Liver (tissue), 3 donors: ENCODE results near the gene PREX1.

Experiments
- CTCF ChIP-seq: fragments of 150-350 bp; IDR thresholded peaks from 2 replicates; pipeline ENCODE4 v1.5.1; 2017; ENCODE audit warnings: improper control_type of control experiment, low read depth, low read length; ENCODE audit not compliant: missing input control
- EGR1 ChIP-seq, 2 donors: IDR thresholded peaks; 2 replicates each; pipeline ENCODE4 v1.6.1; 2016 to 2018; ENCODE audit warnings: antibody characterized with exemption in 2 of 2, low read depth in 2 of 2
- FOXA1 ChIP-seq: IDR thresholded peaks from 2 replicates; pipeline ENCODE4 v1.6.1; 2016; ENCODE audit warnings: antibody characterized with exemption
- HNF4A ChIP-seq, 2 donors: conservative IDR thresholded peaks; 2 replicates each; pipeline ENCODE4 v1.6.1; 2016; ENCODE audit warnings: antibody characterized with exemption in 2 of 2, mild to moderate bottlenecking in 2 of 2
- JUND ChIP-seq, 2 donors: IDR thresholded peaks; 2 replicates each; pipeline ENCODE4 v1.6.1; 2016; ENCODE audit warnings: antibody characterized with exemption in 2 of 2
- REST ChIP-seq: IDR thresholded peaks from 2 replicates; pipeline ENCODE4 v1.6.1; 2016; ENCODE audit warnings: antibody characterized with exemption, mild to moderate bottlenecking
- SP1 ChIP-seq: IDR thresholded peaks from 2 replicates; pipeline ENCODE4 v1.6.1; 2018; ENCODE audit warnings: antibody characterized with exemption, mild to moderate bottlenecking
- ZBTB33 ChIP-seq: IDR thresholded peaks from 2 replicates; pipeline ENCODE4 v1.6.1; 2016; ENCODE audit warnings: antibody characterized with exemption
- TF ChIP-seq, protein P1 (sequence below): IDR thresholded peaks from 2 replicates; pipeline ENCODE4 v1.6.1; 2016; ENCODE audit warnings: antibody characterized with exemption
- donor health status: healthy.
- donor health status: healthy.

DNA sequence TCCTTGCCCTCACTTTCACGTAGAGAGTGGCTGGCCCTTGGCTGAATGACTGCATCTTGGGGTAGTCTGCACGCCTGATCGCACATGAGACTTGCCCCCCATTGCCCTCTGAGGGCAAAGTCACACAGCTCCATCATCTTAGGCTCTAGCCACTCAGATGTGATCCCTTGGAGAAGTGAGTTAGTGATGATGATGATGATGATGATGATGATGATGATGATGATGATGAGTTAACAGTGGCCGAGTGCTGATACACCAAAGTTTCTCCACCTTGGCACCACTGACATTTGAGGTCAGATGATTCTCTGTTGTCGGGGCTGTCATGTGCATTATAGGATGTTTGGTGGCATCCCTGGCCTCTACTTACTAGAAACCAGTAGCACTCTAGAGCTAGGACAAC is 84.0 kb downstream of the PREX1 start:
- TF ChIP-seq JUND (IDR thresholded peaks at IDR 0.05) = no peak
- no peak for TF ChIP-seq SP1
- no peak for TF ChIP-seq EGR1 (IDR thresholded peaks at IDR 0.05; ENCODE audit: low read depth in 2 of 2)
- no peak for TF ChIP-seq CTCF
- no peak for TF ChIP-seq FOXA1
- no peak for TF ChIP-seq HNF4A (conservative IDR thresholded peaks at IDR 0.05)
- no peak for TF ChIP-seq REST
- TF ChIP-seq, protein P1, sequence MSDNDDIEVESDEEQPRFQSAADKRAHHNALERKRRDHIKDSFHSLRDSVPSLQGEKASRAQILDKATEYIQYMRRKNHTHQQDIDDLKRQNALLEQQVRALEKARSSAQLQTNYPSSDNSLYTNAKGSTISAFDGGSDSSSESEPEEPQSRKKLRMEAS = no peak
- no peak for TF ChIP-seq ZBTB33
